Neural progenitor cell (in vitro differentiated cells): ENCODE data around the gene WWOX.
A peak's percentile ranks its signal among the peaks of the same experiment; 100 is the strongest.

Experiments
- CTCF ChIP-seq: fragments of 200-600 bp; sonication (generic); IDR thresholded peaks from 2 replicates; pipeline ENCODE4 v1.5.1; 2017; ENCODE audit warnings: antibody characterized with exemption, mild to moderate bottlenecking
- EZH2 ChIP-seq: fragments of 200-600 bp; sonication (generic); IDR thresholded peaks from 2 replicates; pipeline ENCODE4 v1.6.1; 2017; ENCODE audit warnings: antibody characterized with exemption, mild to moderate bottlenecking, moderate library complexity
- EZH2phosphoT487 ChIP-seq: fragments of 200-600 bp; sonication (generic); IDR thresholded peaks from 2 replicates; pipeline ENCODE4 v1.6.1; 2017; ENCODE audit warnings: antibody characterized with exemption

GRCh38 chr16:78458588-78458987, 359.1 kb downstream of the WWOX start:
- TF ChIP-seq CTCF (peak; percentile 39), EZH2 (no peak), EZH2phosphoT487 (no peak)
